ENCODE data around the gene BMPR1A.
"Not testable (repeated sequence)": the region's sequence is repeated elsewhere in the genome, so short reads cannot be mapped to it uniquely, and the experiment has no call there.

BMPR1A gene

GRCh38 chr10:86971232-86971991 lies 215.0 kb downstream of the BMPR1A start:
- H3K4me1 Mint-ChIP-seq (ENCODE audit: low read depth) = peaks cover 32% of the 10 kb centered on the region
- H3K36me3 Mint-ChIP-seq (ENCODE audit: low read depth) = no peaks in the 10 kb centered on the region
- peak; percentile 93 for DNase-seq
- H3K9me3 Mint-ChIP-seq = no peaks in the 10 kb centered on the region
- peaks cover 7% of the 10 kb centered on the region for H3K27me3 Mint-ChIP-seq
- H3K27ac Mint-ChIP-seq = peak overlapping the region; percentile 89
- H3K4me3 Mint-ChIP-seq = peak overlapping the region; percentile 64

GRCh38 chr10:86972613-86973380 lies 216.4 kb downstream of the BMPR1A start:
- Mint-ChIP-seq H3K27me3 (peaks cover 7% of the 10 kb centered on the region), H3K27ac (peak overlapping the region; percentile 4), H3K4me3 (no peak overlapping the region), H3K9me3 (no peaks in the 10 kb centered on the region), H3K4me1 (ENCODE audit: low read depth) (peaks cover 26% of the 10 kb centered on the region), H3K36me3 (ENCODE audit: low read depth) (no peaks in the 10 kb centered on the region)
- DNase-seq = no peak

- H3K27me3 Mint-ChIP-seq = no peaks in the 10 kb centered on the region
- H3K4me3 Mint-ChIP-seq = no peak overlapping the region
- no peak overlapping the region for H3K27ac Mint-ChIP-seq
- peaks cover 17% of the 10 kb centered on the region for H3K4me1 Mint-ChIP-seq (ENCODE audit: low read depth)
- no peaks in the 10 kb centered on the region for H3K9me3 Mint-ChIP-seq
- DNase-seq = no peak
- no peaks in the 10 kb centered on the region for H3K36me3 Mint-ChIP-seq (ENCODE audit: low read depth)
Measured at GRCh38 chr10:86974484-86974883, 218.1 kb downstream of the BMPR1A start.

- H3K36me3 Mint-ChIP-seq (ENCODE audit: low read depth) = no peaks in the 10 kb centered on the region
- no peak overlapping the region for H3K27ac Mint-ChIP-seq
- H3K27me3 Mint-ChIP-seq = no peaks in the 10 kb centered on the region
- no peak for DNase-seq
- H3K4me3 Mint-ChIP-seq = no peak overlapping the region
- peaks cover 7% of the 10 kb centered on the region for H3K4me1 Mint-ChIP-seq (ENCODE audit: low read depth)
- no peaks in the 10 kb centered on the region for H3K9me3 Mint-ChIP-seq
Measured at GRCh38 chr10:86976362-86977056, 220.1 kb downstream of the BMPR1A start.

- not testable (repeated sequence) for H3K27me3 Mint-ChIP-seq; DNase-seq; H3K4me3 Mint-ChIP-seq; H3K9me3 Mint-ChIP-seq; H3K4me1 Mint-ChIP-seq (ENCODE audit: low read depth); H3K27ac Mint-ChIP-seq; H3K36me3 Mint-ChIP-seq (ENCODE audit: low read depth)
Measured at GRCh38 chr10:86978457-86978856, 222.0 kb downstream of the BMPR1A start.

- Mint-ChIP-seq H3K27me3 (no peaks in the 10 kb centered on the region), H3K4me3 (no peak overlapping the region), H3K36me3 (ENCODE audit: low read depth) (no peaks in the 10 kb centered on the region), H3K9me3 (no peaks in the 10 kb centered on the region), H3K4me1 (ENCODE audit: low read depth) (no peaks in the 10 kb centered on the region), H3K27ac (no peak overlapping the region)
- no peak for DNase-seq
Measured at GRCh38 chr10:86979296-86979818, 222.9 kb downstream of the BMPR1A start.

GRCh38 chr10:86979977-86980448 lies 223.6 kb downstream of the BMPR1A start:
- Mint-ChIP-seq H3K4me3 (no peak overlapping the region), H3K27me3 (no peaks in the 10 kb centered on the region), H3K36me3 (ENCODE audit: low read depth) (no peaks in the 10 kb centered on the region), H3K4me1 (ENCODE audit: low read depth) (no peaks in the 10 kb centered on the region), H3K9me3 (no peaks in the 10 kb centered on the region), H3K27ac (no peak overlapping the region)
- DNase-seq = no peak

- H3K4me1 Mint-ChIP-seq (ENCODE audit: low read depth); H3K4me3 Mint-ChIP-seq; H3K9me3 Mint-ChIP-seq; H3K27me3 Mint-ChIP-seq; H3K27ac Mint-ChIP-seq; DNase-seq; H3K36me3 Mint-ChIP-seq (ENCODE audit: low read depth): not testable (repeated sequence)
Measured at GRCh38 chr10:86981020-86981419, 224.6 kb downstream of the BMPR1A start.

- no peaks in the 10 kb centered on the region for H3K27me3 Mint-ChIP-seq
- no peaks in the 10 kb centered on the region for H3K9me3 Mint-ChIP-seq
- DNase-seq = no peak
- H3K27ac Mint-ChIP-seq = no peak overlapping the region
- H3K4me3 Mint-ChIP-seq = no peak overlapping the region
- H3K36me3 Mint-ChIP-seq (ENCODE audit: low read depth) = no peaks in the 10 kb centered on the region
- no peaks in the 10 kb centered on the region for H3K4me1 Mint-ChIP-seq (ENCODE audit: low read depth)
Measured at GRCh38 chr10:86981716-86982115, 225.3 kb downstream of the BMPR1A start.

Measured in activated T-cell treated with anti-CD3 and anti-CD28 coated beads, Interleukin-2, amount 50 U/mL, for 24 hours (primary cell).